GM12878 (cell line): Measurements from ENCODE around the gene NCAM1. TPM values are rescaled to one million over a fixed set of nuclear protein-coding genes. Genes with fewer than 3 reads are reported as not detected.
A peak's percentile ranks its signal among the peaks of the same experiment; 100 is the strongest.

Experiments used
- ASH2L ChIP-seq: fragments of 300-600, 200-600 bp; sonication (generic); IDR thresholded peaks from 2 replicates; pipeline ENCODE4 v1.6.1; 2017; ENCODE audit warnings: low read depth, mild to moderate bottlenecking, borderline replicate concordance
- BMI1 ChIP-seq: fragments of 450-650 bp; IDR thresholded peaks from 2 replicates; pipeline ENCODE4 v1.6.1; 2016; ENCODE audit warnings: mild to moderate bottlenecking, moderate library complexity, borderline replicate concordance
- E2F8 ChIP-seq: fragments of 450-650 bp; IDR thresholded peaks from 2 replicates; pipeline ENCODE4 v1.6.1; 2018; ENCODE audit warnings: mild to moderate bottlenecking, low read depth, moderate library complexity; ENCODE audit not compliant: partially characterized antibody
- IRF4 ChIP-seq: IDR thresholded peaks from 2 replicates; pipeline ENCODE4 v1.6.1; 2011; ENCODE audit warnings: low read depth, low read length
- KAT2A ChIP-seq: conservative IDR thresholded peaks from 2 replicates; pipeline ENCODE4 v1.6.1; 2011; ENCODE audit warnings: low read depth, low read length; ENCODE audit not compliant: control insufficient read depth
- KLF5 ChIP-seq: fragments of 450-650 bp; IDR thresholded peaks from 2 replicates; pipeline ENCODE4 v1.6.1; 2014; ENCODE audit warnings: mild to moderate bottlenecking; ENCODE audit not compliant: partially characterized antibody
- MEF2B ChIP-seq: fragments of 450-650 bp; IDR thresholded peaks from 2 replicates; pipeline ENCODE4 v1.6.1; 2018; ENCODE audit warnings: mild to moderate bottlenecking, moderate library complexity; ENCODE audit not compliant: partially characterized antibody, poor library complexity, severe bottlenecking
- NFIC ChIP-seq: IDR thresholded peaks from 2 replicates; pipeline ENCODE4 v1.6.1; 2012; ENCODE audit warnings: low read depth, mild to moderate bottlenecking, inconsistent platforms, low read length, moderate library complexity
- NFYB ChIP-seq: IDR thresholded peaks from 2 replicates; pipeline ENCODE4 v1.6.1; 2011; ENCODE audit warnings: low read depth, mild to moderate bottlenecking, low read length, improper control_type of control experiment, moderate library complexity; ENCODE audit not compliant: insufficient read depth
- PRDM15 ChIP-seq: fragments of 450-650 bp; formaldehyde crosslinking; IDR thresholded peaks from 2 replicates; pipeline ENCODE4 v1.4.0; 2020; ENCODE audit warnings: mild to moderate bottlenecking, moderate library complexity
- RAD21 ChIP-seq: IDR thresholded peaks from 2 replicates; pipeline ENCODE4 v1.6.1; 2011; ENCODE audit warnings: mild to moderate bottlenecking, low read depth, low read length, moderate library complexity; ENCODE audit not compliant: insufficient read depth
- SMAD1 ChIP-seq: fragments of 450-650 bp; IDR thresholded peaks from 2 replicates; pipeline ENCODE4 v1.6.1; 2018; ENCODE audit warnings: mild to moderate bottlenecking, low read depth; ENCODE audit not compliant: partially characterized antibody
- SP1 ChIP-seq: IDR thresholded peaks from one replicate; pipeline ENCODE4 v1.6.1; 2011; ENCODE audit warnings: low read depth, low read length
- SUPT20H ChIP-seq: IDR thresholded peaks from 2 replicates; pipeline ENCODE4 v1.6.1; 2011; ENCODE audit warnings: low read depth, mild to moderate bottlenecking, low read length, moderate library complexity, borderline replicate concordance; ENCODE audit not compliant: control insufficient read depth
- TCF7 ChIP-seq: IDR thresholded peaks from 2 replicates; pipeline ENCODE4 v1.6.1; 2014; ENCODE audit warnings: antibody characterized with exemption, borderline replicate concordance
- ZNF592 ChIP-seq: fragments of 450-650 bp; IDR thresholded peaks from 2 replicates; pipeline ENCODE4 v1.6.1; 2017; ENCODE audit warnings: mild to moderate bottlenecking, moderate library complexity
- polyA plus RNA-seq, 11 experiments: library from polyadenylated mRNA; depleted of rRNA in 4 of 11; unstranded in 6 of 11; stranded (reverse) in 5 of 11; fragments of >200 nt; fragmentation: Nextera tagmentation in 4 of 11; fragmentation: Illumina TruSeq in 1 of 11; extraction: Ambion mirVana in 4 of 11; extraction: Trizol in 1 of 11; gene quantifications; 1 replicate in 1 of 11; 2 replicates in 10 of 11; pipeline versions ENCODE4 v1.2.1 to v1.2.3, GENCODE V29; 2011 to 2016; ENCODE audit warnings: inconsistent platforms in 2 of 11, missing spikeins in 2 of 11, low read depth in 1 of 11
- total RNA-seq, 4 experiments: library from RNA; depleted of rRNA in 3 of 4; stranded (reverse); fragments of >200 nt in 3 of 4; fragmentation: Illumina TruSeq in 1 of 4; extraction: Trizol in 1 of 4; gene quantifications; 2 replicates each; pipeline versions ENCODE4 v1.2.1 to v1.2.3, GENCODE V29; 2013 to 2021
- TF ChIP-seq, protein P1 (sequence below): IDR thresholded peaks from 2 replicates; pipeline ENCODE4 v1.6.1; 2012; ENCODE audit warnings: low read depth, low read length, improper control_type of control experiment

NCAM1 gene
- total and polyA plus RNA-seq, 10 of the 15 experiments (the other 5 are each of a cell fraction or from before 2014, with no cell fraction given) = 0.10 to 0.23 (median 0.11) TPM; not detected in 7

GRCh38 chr11:113289431-113290187 is 328.4 kb downstream of the NCAM1 start (continued):
- TF ChIP-seq MEF2B (peak; percentile 34), E2F8 (no peak), RAD21 (peak; percentile 96), SP1 (no peak), PRDM15 (CRISPR knock-in tag) (no peak), BMI1 (no peak), ZNF592 (no peak), TCF7 (no peak), SMAD1 (no peak), SUPT20H (no peak), NFYB (no peak), NFIC (no peak), KLF5 (no peak), IRF4 (no peak), KAT2A (no peak), ASH2L (no peak)
- TF ChIP-seq, protein P1, sequence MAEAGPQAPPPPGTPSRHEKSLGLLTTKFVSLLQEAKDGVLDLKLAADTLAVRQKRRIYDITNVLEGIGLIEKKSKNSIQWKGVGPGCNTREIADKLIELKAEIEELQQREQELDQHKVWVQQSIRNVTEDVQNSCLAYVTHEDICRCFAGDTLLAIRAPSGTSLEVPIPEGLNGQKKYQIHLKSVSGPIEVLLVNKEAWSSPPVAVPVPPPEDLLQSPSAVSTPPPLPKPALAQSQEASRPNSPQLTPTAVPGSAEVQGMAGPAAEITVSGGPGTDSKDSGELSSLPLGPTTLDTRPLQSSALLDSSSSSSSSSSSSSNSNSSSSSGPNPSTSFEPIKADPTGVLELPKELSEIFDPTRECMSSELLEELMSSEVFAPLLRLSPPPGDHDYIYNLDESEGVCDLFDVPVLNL = no peak
